HEK293T (cell line): ENCODE results near the gene KCNN3.
"Not testable (repeated sequence)": the region's sequence is repeated elsewhere in the genome, so short reads cannot be mapped to it uniquely, and the experiment has no call there.

ENCODE experiments used
- CTCF ChIA-PET: fragments of 350-600 bp; formaldehyde crosslinking; extraction: SDS; loops from one replicate; lab custom pipeline; 2021; ENCODE audit warnings: antibody characterized with exemption, inconsistent platforms; lab: Yijun Ruan, JAX
- POLR2A ChIA-PET: fragments of 350-600 bp; formaldehyde crosslinking; extraction: SDS; loops from one replicate; lab custom pipeline; 2020; ENCODE audit warnings: antibody characterized with exemption, inconsistent platforms; lab: Yijun Ruan, JAX
- DNase-seq: peaks from one replicate; pipeline ENCODE4 v3.0.0; 2012; ENCODE audit warnings: mixed read lengths; ENCODE audit errors: extremely low spot score
- ARNT ChIP-seq: fragments of 450-650 bp; IDR thresholded peaks from 2 replicates; pipeline ENCODE4 v1.6.1; 2017; ENCODE audit warnings: mild to moderate bottlenecking
- BHLHE40 ChIP-seq: fragments of 450-650 bp; IDR thresholded peaks from 2 replicates; pipeline ENCODE4 v1.6.1; 2016; ENCODE audit warnings: mild to moderate bottlenecking, moderate library complexity, borderline replicate concordance
- CTBP1 ChIP-seq: fragments of 450-650 bp; IDR thresholded peaks from 2 replicates; pipeline ENCODE4 v1.6.1; 2016; ENCODE audit warnings: borderline replicate concordance
- ELF4 ChIP-seq: fragments of 450-650 bp; IDR thresholded peaks from 2 replicates; pipeline ENCODE4 v1.6.1; 2017; ENCODE audit warnings: antibody characterized with exemption
- FOXA1 ChIP-seq: fragments of 450-650 bp; IDR thresholded peaks from 2 replicates; pipeline ENCODE4 v1.6.1; 2016; ENCODE audit warnings: mild to moderate bottlenecking
- FOXK2 ChIP-seq: fragments of 450-650 bp; IDR thresholded peaks from 2 replicates; pipeline ENCODE4 v1.6.1; 2016; ENCODE audit warnings: mild to moderate bottlenecking
- FOXM1 ChIP-seq: fragments of 450-650 bp; IDR thresholded peaks from 2 replicates; pipeline ENCODE4 v1.6.1; 2017; ENCODE audit warnings: mild to moderate bottlenecking, borderline replicate concordance
- HDGF ChIP-seq: fragments of 450-650 bp; IDR thresholded peaks from 2 replicates; pipeline ENCODE4 v1.6.1; 2017; ENCODE audit warnings: antibody characterized with exemption, borderline replicate concordance
- L3MBTL2 ChIP-seq: fragments of 450-650 bp; conservative IDR thresholded peaks from 2 replicates; pipeline ENCODE4 v1.6.1; 2016; ENCODE audit warnings: mild to moderate bottlenecking
- LEF1 ChIP-seq: fragments of 450-650 bp; IDR thresholded peaks from 2 replicates; pipeline ENCODE4 v1.6.1; 2017; ENCODE audit warnings: mild to moderate bottlenecking, borderline replicate concordance
- NFRKB ChIP-seq: fragments of 450-650 bp; IDR thresholded peaks from 2 replicates; pipeline ENCODE4 v1.6.1; 2016; ENCODE audit warnings: mild to moderate bottlenecking, moderate library complexity
- PKNOX1 ChIP-seq: fragments of 450-650 bp; IDR thresholded peaks from 2 replicates; pipeline ENCODE4 v1.6.1; 2016
- SP1 ChIP-seq: fragments of 450-650 bp; IDR thresholded peaks from 2 replicates; pipeline ENCODE4 v1.6.1; 2017
- SUZ12 ChIP-seq: fragments of 450-650 bp; IDR thresholded peaks from 2 replicates; pipeline ENCODE4 v1.6.1; 2016; ENCODE audit warnings: mild to moderate bottlenecking
- TARDBP ChIP-seq: fragments of 450-650 bp; IDR thresholded peaks from 2 replicates; pipeline ENCODE4 v1.6.1; 2016
- ZNF384 ChIP-seq: fragments of 450-650 bp; IDR thresholded peaks from 2 replicates; pipeline ENCODE4 v1.6.1; 2016

Gene KCNN3

GRCh38 chr1:154696456-154696855, 173.6 kb downstream of the KCNN3 start:
- DNase-seq = no peak
- ChIA-PET POLR2A (no interaction called here), CTCF (no interaction called here)
- TF ChIP-seq FOXA1 = no peak
- no peak for TF ChIP-seq LEF1
- TF ChIP-seq FOXM1 = no peak
- no peak for TF ChIP-seq FOXK2
- TF ChIP-seq SP1 = no peak
- no peak for TF ChIP-seq CTBP1
- TF ChIP-seq ELF4 = no peak
- TF ChIP-seq L3MBTL2 = no peak
- TF ChIP-seq ZNF384 = no peak
- TF ChIP-seq ARNT = no peak
- no peak for TF ChIP-seq NFRKB
- no peak for TF ChIP-seq HDGF
- no peak for TF ChIP-seq BHLHE40
- no peak for TF ChIP-seq SUZ12
- TF ChIP-seq PKNOX1 = no peak
- TF ChIP-seq TARDBP = no peak

GRCh38 chr1:154695985-154696384, 174.1 kb downstream of the KCNN3 start:
- DNase-seq = no peak
- CTCF ChIA-PET = no interaction called here
- POLR2A ChIA-PET = no interaction called here
- no peak for TF ChIP-seq LEF1

GRCh38 chr1:154694995-154695394, 175.1 kb downstream of the KCNN3 start:
- DNase-seq = no peak
- TF ChIP-seq FOXM1 (no peak), FOXA1 (no peak), TARDBP (no peak), CTBP1 (no peak), NFRKB (no peak), PKNOX1 (no peak), SUZ12 (no peak), ZNF384 (no peak), LEF1 (no peak), L3MBTL2 (no peak), BHLHE40 (no peak), SP1 (no peak), FOXK2 (no peak), ELF4 (no peak), HDGF (no peak), ARNT (no peak)
- CTCF ChIA-PET = no interaction called here
- POLR2A ChIA-PET = no interaction called here

GRCh38 chr1:154689083-154689482, 181.0 kb downstream of the KCNN3 start:
- CTCF ChIA-PET = no interaction called here
- no peak for DNase-seq
- TF ChIP-seq SP1 = no peak
- TF ChIP-seq ZNF384 = no peak
- TF ChIP-seq TARDBP = no peak
- TF ChIP-seq FOXM1 = no peak
- TF ChIP-seq LEF1 = no peak
- TF ChIP-seq SUZ12 = no peak
- no peak for TF ChIP-seq CTBP1
- no peak for TF ChIP-seq ELF4
- no peak for TF ChIP-seq FOXA1
- no peak for TF ChIP-seq BHLHE40
- POLR2A ChIA-PET = no interaction called here

- no peak for DNase-seq
- CTCF ChIA-PET = interaction anchor here (0.6 to 1.7 kb wide), 2 partner anchors 17 to 79 kb away, joined by 3 to 5 read pairs; no protein-coding TSS in a partner anchor
- POLR2A ChIA-PET = no interaction called here
- TF ChIP-seq ELF4 (no peak), L3MBTL2 (no peak), HDGF (no peak), NFRKB (no peak), ZNF384 (no peak), FOXK2 (no peak)
These were observed 183.6 kb downstream of the KCNN3 start for GRCh38 chr1:154686507-154686906.

- ChIA-PET POLR2A (interaction anchor here (0.6 kb wide), 1 partner anchor 63 kb away, joined by 3 read pairs; no protein-coding TSS in a partner anchor), CTCF (no interaction called here)
- TF ChIP-seq TARDBP (no peak), SUZ12 (no peak), NFRKB (no peak), ARNT (no peak), FOXM1 (no peak), SP1 (no peak), ZNF384 (no peak), CTBP1 (no peak), LEF1 (no peak), ELF4 (no peak), PKNOX1 (no peak), L3MBTL2 (no peak), BHLHE40 (no peak), HDGF (no peak), FOXA1 (no peak), FOXK2 (no peak)
- no peak for DNase-seq
These were observed 186.3 kb downstream of the KCNN3 start for GRCh38 chr1:154683820-154684219.

- TF ChIP-seq ARNT (no peak), TARDBP (no peak), SUZ12 (no peak)
These were observed 187.8 kb downstream of the KCNN3 start for GRCh38 chr1:154682254-154682653.

GRCh38 chr1:154677844-154678243, 192.2 kb downstream of the KCNN3 start:
- POLR2A ChIA-PET, DNase-seq, CTCF ChIA-PET: not testable (repeated sequence)

More at GRCh38 chr1:154682254-154682653, 187.8 kb downstream of the KCNN3 start:
- CTCF ChIA-PET = interaction anchor here (1.6 kb wide), 1 partner anchor 13 kb away, joined by 4 read pairs; no protein-coding TSS in a partner anchor
- POLR2A ChIA-PET = no interaction called here
- DNase-seq = no peak

GRCh38 chr1:154676847-154677246, 193.2 kb downstream of the KCNN3 start:
- DNase-seq, CTCF ChIA-PET, POLR2A ChIA-PET: not testable (repeated sequence)

- CTCF ChIA-PET = interaction anchor here (0.6 kb wide), 2 partner anchors 141 to 191 kb away, joined by 3 to 6 read pairs; no protein-coding TSS in a partner anchor
- not testable (repeated sequence) for DNase-seq
- POLR2A ChIA-PET = interaction anchor here (0.8 kb wide), 1 partner anchor 73 kb away, joined by 3 read pairs; no protein-coding TSS in a partner anchor
These were observed 195.6 kb downstream of the KCNN3 start for GRCh38 chr1:154674456-154674855.

- POLR2A ChIA-PET, DNase-seq, CTCF ChIA-PET: not testable (repeated sequence)
These were observed 197.8 kb downstream of the KCNN3 start for GRCh38 chr1:154672245-154672644.
